Common myeloid progenitor, CD34-positive (primary cell): ENCODE measurements around the gene CEACAM7.
A peak's percentile ranks its signal among the peaks of the same experiment; 100 is the strongest.

Source experiments
- CTCF ChIA-PET: fragments of 350-600 bp; sonication (Branson Sonifier 250); formaldehyde crosslinking; loops from one replicate; lab custom pipeline; 2021; ENCODE audit warnings: antibody characterized with exemption; lab: Charles Lee
- POLR2A ChIA-PET: fragments of 350-600 bp; sonication (Branson Sonifier 250); formaldehyde crosslinking; loops from one replicate; lab custom pipeline; 2021; ENCODE audit warnings: antibody characterized with exemption; lab: Charles Lee
- DNase-seq, 3 donors: peaks; one replicate each; pipeline versions ENCODE4 v3.0.0 to v3.0.0-alpha.2; 2013
- H3K27ac ChIP-seq, 2 experiments: 1 replicate in 1 of 2; 2 replicates in 1 of 2; pipeline ENCODE4 v1.7.0; 2013; ENCODE audit warnings: inconsistent platforms in 2 of 2, low read length in 2 of 2, mild to moderate bottlenecking in 2 of 2, low read depth in 1 of 2, moderate library complexity in 1 of 2; ENCODE audit not compliant: severe bottlenecking in 2 of 2, insufficient read depth in 1 of 2, poor library complexity in 1 of 2
- H3K27me3 ChIP-seq, 5 experiments: replicated peaks in 2 of 5; 1 replicate in 3 of 5; 2 replicates in 2 of 5; pipeline versions ENCODE4 v1.6.1 to v1.7.0; 2013; ENCODE audit warnings: low read length in 4 of 5, mild to moderate bottlenecking in 2 of 5, moderate library complexity in 2 of 5, inconsistent platforms in 1 of 5; ENCODE audit not compliant: insufficient read depth in 5 of 5, control insufficient read depth in 4 of 5
- H3K36me3 ChIP-seq, 4 experiments: 1 replicate in 2 of 4; 2 replicates in 2 of 4; pipeline versions ENCODE4 v1.6.1 to v1.7.0; 2013; ENCODE audit warnings: low read length in 3 of 4, control low read depth in 1 of 4, mild to moderate bottlenecking in 1 of 4; ENCODE audit not compliant: control insufficient read depth in 4 of 4, insufficient read depth in 4 of 4
- H3K4me1 ChIP-seq, 4 experiments: 1 replicate in 3 of 4; 2 replicates in 1 of 4; pipeline versions ENCODE4 v1.6.1 to v1.7.1; 2013; ENCODE audit warnings: low read length in 3 of 4, mild to moderate bottlenecking in 3 of 4, control low read depth in 1 of 4, inconsistent platforms in 1 of 4, moderate library complexity in 1 of 4; ENCODE audit not compliant: control insufficient read depth in 4 of 4, insufficient read depth in 4 of 4; ENCODE audit errors: control extremely low read depth in 1 of 4
- H3K4me3 ChIP-seq, 7 experiments: 1 replicate in 4 of 7; 2 replicates in 3 of 7; pipeline versions ENCODE4 v1.5.1 to v1.7.0; 2013; ENCODE audit warnings: mild to moderate bottlenecking in 7 of 7, low read length in 6 of 7, moderate library complexity in 6 of 7, inconsistent platforms in 2 of 7, low read depth in 2 of 7, control low read depth in 1 of 7; ENCODE audit not compliant: insufficient read depth in 4 of 7, control insufficient read depth in 1 of 7; ENCODE audit errors: extremely low read depth in 1 of 7
- H3K9me3 ChIP-seq, 5 experiments: 1 replicate in 4 of 5; 2 replicates in 1 of 5; pipeline versions ENCODE4 v1.6.1 to v1.7.1; 2013; ENCODE audit warnings: low read length in 4 of 5, mild to moderate bottlenecking in 2 of 5, inconsistent platforms in 1 of 5, low read depth in 1 of 5, moderate library complexity in 1 of 5; ENCODE audit not compliant: control insufficient read depth in 4 of 5, insufficient read depth in 2 of 5; ENCODE audit errors: control extremely low read depth in 1 of 5
- WGBS: methylation state at CpG from one replicate; pipeline ENCODE4 v1.1.5; 2013; ENCODE audit not compliant: insufficient coverage; 5-methylcytosine and 5-hydroxymethylcytosine counted together

Gene CEACAM7

DNA sequence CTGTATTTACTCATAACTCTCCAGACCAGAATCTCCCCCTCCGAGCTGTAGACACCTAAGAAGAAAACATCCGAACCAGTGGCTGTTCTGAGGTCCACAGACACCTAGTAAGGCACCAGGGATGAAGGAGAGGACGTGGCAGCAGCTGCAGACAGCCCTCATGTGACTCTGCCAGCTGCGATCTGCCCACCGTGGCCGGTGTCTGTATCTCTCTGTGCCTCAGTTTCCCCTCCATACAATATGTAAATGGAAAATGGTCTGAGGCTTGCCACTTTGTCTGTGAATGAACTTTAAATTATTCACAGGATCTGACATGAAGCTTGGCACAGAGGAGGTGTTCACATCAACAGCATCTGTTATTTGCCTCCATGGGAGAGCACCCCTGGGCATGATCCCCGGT lies 63.6 kb downstream of the CEACAM7 start:
- Histone ChIP-seq H3K27ac (no peak overlapping the region), H3K4me3 (no peak overlapping the region), H3K36me3 (peaks cover 0 to 4% (median 2%) of the 10 kb centered on the region in 4 experiments), H3K27me3 (no peaks in the 10 kb centered on the region), H3K4me1 (peaks cover 15 to 85% (median 76%) of the 10 kb centered on the region in 4 experiments), H3K9me3 (no peaks in the 10 kb centered on the region)
- POLR2A ChIA-PET = no interaction called here
- CTCF ChIA-PET = interaction anchor here (0.7 to 1.1 kb wide), 2 partner anchors 17 to 19 kb away, joined by 3 to 4 read pairs; no protein-coding TSS in a partner anchor
- DNase-seq = no peak
- WGBS = 90% methylated on average over 7 of the region's 7 CpGs

- peak in 2 of 3 donors; percentile 71 to 77 for DNase-seq
- H3K4me3 ChIP-seq = peak overlapping the region in 3 of 7 experiments; percentile 19 to 37 (median 20)
- H3K4me1 ChIP-seq = peaks cover 15 to 97% (median 88%) of the 10 kb centered on the region in 4 experiments
- no peaks in the 10 kb centered on the region for H3K9me3 ChIP-seq
- H3K27me3 ChIP-seq = no peaks in the 10 kb centered on the region
- H3K36me3 ChIP-seq = peaks cover 0 to 4% (median 2%) of the 10 kb centered on the region in 4 experiments
- H3K27ac ChIP-seq = peak overlapping the region in 1 of 2 experiments; percentile 38
- WGBS = no CpG with 5 or more reads among the region's 4 CpGs
- ChIA-PET CTCF (no interaction called here), POLR2A (no interaction called here)
These were observed 64.7 kb downstream of the CEACAM7 start for GRCh38 chr19:41623360-41623759.
